Fibroblast of lung (primary cell): Measurements from ENCODE around the gene ABCA7. TPM values are rescaled to one million over a fixed set of nuclear protein-coding genes. Genes with fewer than 3 reads are reported as not detected.

Experiments
- DNase-seq, 2 donors: peaks; one replicate each; pipeline versions ENCODE4 v3.0.0 to v3.0.0-alpha.2; 2010; ENCODE audit warnings: low read depth in 2 of 2
- H2AFZ ChIP-seq: 2 replicates; pipeline ENCODE4 v1.5.1; 2012; ENCODE audit warnings: low read length, control low read depth, inconsistent platforms
- H3K27ac ChIP-seq: 2 replicates; pipeline ENCODE4 v1.5.1; 2011; ENCODE audit warnings: low read length, control low read depth; ENCODE audit not compliant: insufficient read depth
- H3K27me3 ChIP-seq: 2 replicates; pipeline ENCODE4 v1.5.1; 2011; ENCODE audit warnings: mild to moderate bottlenecking, low read length; ENCODE audit not compliant: control insufficient read depth, insufficient read depth
- H3K36me3 ChIP-seq: 2 replicates; pipeline ENCODE4 v1.5.1; 2011; ENCODE audit warnings: low read length; ENCODE audit not compliant: control insufficient read depth, insufficient read depth
- H3K4me1 ChIP-seq: 2 replicates; pipeline ENCODE4 v1.5.1; 2011; ENCODE audit warnings: low read length; ENCODE audit not compliant: control insufficient read depth, insufficient read depth; ENCODE audit errors: extremely low read depth
- H3K4me2 ChIP-seq: 2 replicates; pipeline ENCODE4 v1.5.1; 2011; ENCODE audit warnings: low read length, control low read depth; ENCODE audit not compliant: insufficient read depth; ENCODE audit errors: extremely low read depth
- H3K4me3 ChIP-seq, 4 experiments: fragments of 200-600 bp in 1 of 4; sonication (generic) in 1 of 4; replicated peaks in 1 of 4; 2 replicates each; pipeline ENCODE4 v1.5.1; 2011 to 2016; ENCODE audit warnings: low read length in 4 of 4, low read depth in 3 of 4, mild to moderate bottlenecking in 3 of 4, control low read depth in 2 of 4, inconsistent platforms in 1 of 4, mixed read lengths in 1 of 4; ENCODE audit not compliant: insufficient read depth in 1 of 4; ENCODE audit errors: control extremely low read depth in 1 of 4
- H3K79me2 ChIP-seq: 2 replicates; pipeline ENCODE4 v1.5.1; 2012; ENCODE audit warnings: mild to moderate bottlenecking, low read length, inconsistent platforms; ENCODE audit not compliant: control insufficient read depth, insufficient read depth
- H3K9ac ChIP-seq: 2 replicates; pipeline ENCODE4 v1.5.1; 2011; ENCODE audit warnings: mild to moderate bottlenecking, low read length, control low read depth; ENCODE audit not compliant: insufficient read depth
- H3K9me3 ChIP-seq: 2 replicates; pipeline ENCODE4 v1.5.1; 2012; ENCODE audit warnings: low read depth, low read length; ENCODE audit not compliant: control insufficient read depth, insufficient read depth
- H4K20me1 ChIP-seq: 2 replicates; pipeline ENCODE4 v1.5.1; 2011; ENCODE audit warnings: low read length; ENCODE audit not compliant: control insufficient read depth, insufficient read depth; ENCODE audit errors: extremely low read depth
- CTCF ChIP-seq, 2 donors: IDR thresholded peaks in 1 of 2; conservative IDR thresholded peaks in 1 of 2; 1 replicate in 1 of 2; 2 replicates in 1 of 2; pipeline ENCODE4 v1.5.1; 2011 to 2012; ENCODE audit warnings: low read length in 2 of 2, control low read depth in 1 of 2, inconsistent platforms in 1 of 2, low read depth in 1 of 2, mild to moderate bottlenecking in 1 of 2
- EZH2 ChIP-seq: IDR thresholded peaks from 2 replicates; pipeline ENCODE4 v1.5.1; 2012; ENCODE audit warnings: low read length, control low read depth, mild to moderate bottlenecking; ENCODE audit errors: missing control alignments
- polyA plus RNA-seq, 2 donors: library from polyadenylated mRNA; depleted of rRNA in 1 of 2; stranded (reverse) in 1 of 2; unstranded in 1 of 2; fragments of >200 nt; gene quantifications; 2 replicates each; pipeline ENCODE4 v1.2.1, GENCODE V29; 2011 to 2012; ENCODE audit warnings: missing spikeins in 1 of 2
- total RNA-seq: library from RNA; depleted of rRNA; stranded (reverse); fragments of >200 nt; gene quantifications from 2 replicates; pipeline ENCODE4 v1.2.1, GENCODE V29; 2014

The ABCA7 gene
- total and polyA plus RNA-seq, 2 donors (not counting 1 experiment from before 2014, with no cell fraction given), result 2.2 to 9.7 TPM

GRCh38 chr19:1107661-1108261 lies 67.9 kb downstream of the ABCA7 start:
- H4K20me1 ChIP-seq, result peaks cover 2% of the 10 kb centered on the region
- H3K27me3 ChIP-seq, result no peaks in the 10 kb centered on the region
- no peak overlapping the region for H3K4me2 ChIP-seq
- H3K27ac ChIP-seq, result no peak overlapping the region
- H3K4me1 ChIP-seq, result peaks cover 10% of the 10 kb centered on the region
- H2AFZ ChIP-seq, result no peak overlapping the region
- H3K9me3 ChIP-seq, result no peaks in the 10 kb centered on the region
- TF ChIP-seq EZH2 (no peak), CTCF (conservative IDR thresholded peaks at IDR 0.05 in 1 of 2, IDR thresholded peaks at IDR 0.05 in 1 of 2; ENCODE audit: low read depth in 1 of 2, low read length in 2 of 2) (no peak)
- no peak for DNase-seq
- H3K79me2 ChIP-seq, result peaks cover 15% of the 10 kb centered on the region
- peaks cover 52% of the 10 kb centered on the region for H3K36me3 ChIP-seq
- no peak overlapping the region for H3K9ac ChIP-seq
- no peak overlapping the region for H3K4me3 ChIP-seq

GRCh38 chr19:1108291-1109031 lies 68.6 kb downstream of the ABCA7 start:
- no peak overlapping the region for H3K4me2 ChIP-seq
- H2AFZ ChIP-seq, result no peak overlapping the region
- H4K20me1 ChIP-seq, result peaks cover 3% of the 10 kb centered on the region
- no peak overlapping the region for H3K27ac ChIP-seq
- H3K9ac ChIP-seq, result no peak overlapping the region
- peaks cover 15% of the 10 kb centered on the region for H3K79me2 ChIP-seq
- no peaks in the 10 kb centered on the region for H3K9me3 ChIP-seq
- no peak overlapping the region for H3K4me3 ChIP-seq
- peaks cover 56% of the 10 kb centered on the region for H3K36me3 ChIP-seq
- H3K27me3 ChIP-seq, result no peaks in the 10 kb centered on the region
- DNase-seq, result no peak
- peaks cover 3% of the 10 kb centered on the region for H3K4me1 ChIP-seq
- no peak for TF ChIP-seq EZH2

DNA sequence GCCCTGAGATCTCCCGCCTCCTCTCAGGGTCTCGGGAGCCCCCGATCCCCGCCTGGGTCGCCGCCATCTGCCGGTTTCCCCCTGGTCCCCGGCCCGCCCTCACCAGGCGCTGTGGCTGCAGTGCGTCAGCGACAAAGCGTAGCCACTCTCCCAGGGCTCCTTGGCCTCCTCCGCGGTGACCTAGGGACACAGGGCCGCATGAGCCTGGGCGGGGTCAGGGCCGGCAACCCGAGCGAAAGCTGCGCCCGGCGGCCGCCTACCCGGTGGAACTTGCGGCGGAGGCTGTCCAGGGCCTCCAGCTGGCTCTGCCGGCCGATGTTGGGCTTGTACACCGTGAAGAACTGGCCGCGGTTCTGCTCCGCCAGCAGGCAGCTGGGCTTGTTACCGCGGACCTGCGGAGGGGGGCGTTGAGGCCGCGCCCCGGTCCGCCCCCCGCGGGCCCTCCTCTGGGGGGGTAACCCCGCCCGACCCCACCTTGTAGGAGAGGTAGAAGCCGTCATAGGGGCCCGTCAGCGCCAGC lies 69.2 kb downstream of the ABCA7 start:
- Histone ChIP-seq H3K4me3 (no peak overlapping the region), H3K4me2 (no peak overlapping the region), H3K4me1 (peaks cover 9% of the 10 kb centered on the region), H3K36me3 (peaks cover 61% of the 10 kb centered on the region), H2AFZ (no peak overlapping the region), H3K79me2 (peaks cover 15% of the 10 kb centered on the region), H3K27me3 (no peaks in the 10 kb centered on the region), H4K20me1 (peaks cover 3% of the 10 kb centered on the region), H3K27ac (no peak overlapping the region), H3K9me3 (no peaks in the 10 kb centered on the region), H3K9ac (no peak overlapping the region)
- TF ChIP-seq EZH2, result no peak
- TF ChIP-seq CTCF (conservative IDR thresholded peaks at IDR 0.05 in 1 of 2, IDR thresholded peaks at IDR 0.05 in 1 of 2; ENCODE audit: low read depth in 1 of 2, low read length in 2 of 2), result no peak
- no peak for DNase-seq
